HepG2 (cell line): ENCODE measurements around the gene TMEM187. TPM values are rescaled to one million over a fixed set of nuclear protein-coding genes. Genes with fewer than 3 reads are reported as not detected.

Experiments used
- BRD4 ChIP-seq: sonication (generic); formaldehyde crosslinking; IDR thresholded peaks from 2 replicates; pipeline ENCODE4 v1.4.0; 2020; ENCODE audit warnings: missing genetic modification reagents
- ERF ChIP-seq: IDR thresholded peaks from 2 replicates; pipeline ENCODE4 v1.6.1; 2018; ENCODE audit warnings: missing biosample characterization, missing genetic modification reagents
- GATAD1 ChIP-seq: IDR thresholded peaks from 2 replicates; pipeline ENCODE4 v1.6.1; 2016; ENCODE audit warnings: missing genetic modification reagents, missing compliant biosample characterization
- HNRNPLL ChIP-seq: fragments of 200-400 bp; formaldehyde crosslinking; IDR thresholded peaks from 2 replicates; pipeline ENCODE4 v1.6.1; 2017; ENCODE audit warnings: mild to moderate bottlenecking, low read depth, low read length; ENCODE audit not compliant: poor library complexity, severe bottlenecking
- PHF5A ChIP-seq: IDR thresholded peaks from one replicate; pipeline ENCODE4 v1.6.1; 2018; ENCODE audit warnings: low read depth, missing genetic modification reagents; ENCODE audit not compliant: unreplicated experiment
- POLR2AphosphoS5 ChIP-seq: IDR thresholded peaks from 2 replicates; pipeline ENCODE4 v1.6.1; 2012; ENCODE audit warnings: low read depth, low read length
- SAP130 ChIP-seq: IDR thresholded peaks from 2 replicates; pipeline ENCODE4 v1.6.1; 2016; ENCODE audit warnings: low read depth
- SIX4 ChIP-seq: sonication (generic); formaldehyde crosslinking; IDR thresholded peaks from 2 replicates; pipeline ENCODE4 v1.4.0; 2020; ENCODE audit warnings: missing genetic modification reagents
- ZC3H4 ChIP-seq: sonication (generic); formaldehyde crosslinking; IDR thresholded peaks from 2 replicates; pipeline ENCODE4 v1.4.0; 2020; ENCODE audit warnings: missing genetic modification reagents, borderline replicate concordance
- ZFY ChIP-seq: sonication (generic); formaldehyde crosslinking; IDR thresholded peaks from 2 replicates; pipeline ENCODE4 v1.4.0; 2020; ENCODE audit warnings: missing genetic modification reagents
- ZNF20 ChIP-seq: sonication (generic); formaldehyde crosslinking; IDR thresholded peaks from 2 replicates; pipeline ENCODE4 v1.4.0; 2020; ENCODE audit warnings: mild to moderate bottlenecking, moderate library complexity, missing genetic modification reagents
- ZNF225 ChIP-seq: sonication (generic); formaldehyde crosslinking; IDR thresholded peaks from 2 replicates; pipeline ENCODE4 v1.4.0; 2020; ENCODE audit warnings: mild to moderate bottlenecking, missing genetic modification reagents
- ZNF3 ChIP-seq: IDR thresholded peaks from 2 replicates; pipeline ENCODE4 v1.7.0; 2017; ENCODE audit warnings: inconsistent platforms
- ZNF354B ChIP-seq: sonication (generic); formaldehyde crosslinking; IDR thresholded peaks from 2 replicates; pipeline ENCODE4 v1.8.0; 2022; ENCODE audit warnings: mild to moderate bottlenecking, missing genetic modification reagents
- ZNF530 ChIP-seq: sonication (generic); formaldehyde crosslinking; IDR thresholded peaks from 2 replicates; pipeline ENCODE4 v1.5.0; 2020; ENCODE audit warnings: low read depth, mild to moderate bottlenecking, missing genetic modification reagents
- ZNF615 ChIP-seq: sonication (generic); formaldehyde crosslinking; IDR thresholded peaks from 2 replicates; pipeline ENCODE4 v1.5.0; 2020; ENCODE audit warnings: mild to moderate bottlenecking, missing genetic modification reagents, borderline replicate concordance
- ZNF678 ChIP-seq: sonication (generic); formaldehyde crosslinking; IDR thresholded peaks from 2 replicates; pipeline ENCODE4 v1.4.0; 2020; ENCODE audit warnings: mild to moderate bottlenecking, missing genetic modification reagents
- ZNF788 ChIP-seq: sonication (generic); formaldehyde crosslinking; IDR thresholded peaks from 2 replicates; pipeline ENCODE4 v1.5.0; 2020; ENCODE audit warnings: mild to moderate bottlenecking, missing genetic modification reagents, borderline replicate concordance
- polyA plus RNA-seq, 8 experiments: library from polyadenylated mRNA; depleted of rRNA in 3 of 8; stranded (reverse) in 7 of 8; unstranded in 1 of 8; fragments of >200 nt; fragmentation: Illumina TruSeq in 4 of 8; extraction: Trizol in 4 of 8; gene quantifications; 2 replicates each; pipeline versions ENCODE4 v1.2.1 to v1.2.3, GENCODE V29; 2011 to 2016; ENCODE audit warnings: low read depth in 4 of 8, missing spikeins in 1 of 8, mixed read lengths in 1 of 8; ENCODE audit not compliant: insufficient read depth in 1 of 8
- total RNA-seq, 5 experiments: library from RNA; depleted of rRNA; stranded (reverse); fragments of >200 nt; fragmentation: Illumina TruSeq; extraction: Trizol; gene quantifications; 2 replicates each; pipeline ENCODE4 v1.2.3, GENCODE V29; 2016; ENCODE audit warnings: low read depth in 1 of 5
- TF ChIP-seq, protein P1 (sequence below): IDR thresholded peaks from 2 replicates; pipeline ENCODE4 v1.6.1; 2016; ENCODE audit warnings: low read depth
- TF ChIP-seq, protein P2 (sequence below): sonication (generic); formaldehyde crosslinking; conservative IDR thresholded peaks from 2 replicates; pipeline ENCODE4 v1.8.0; 2022; ENCODE audit warnings: low read depth, missing genetic modification reagents
- TF ChIP-seq, protein P3 (sequence below): sonication (generic); formaldehyde crosslinking; IDR thresholded peaks from 2 replicates; pipeline ENCODE4 v1.9.0; 2021; ENCODE audit warnings: missing genetic modification reagents, borderline replicate concordance

The TMEM187 gene
- total and polyA plus RNA-seq, 2 of the 13 experiments (the other 11 are each of a cell fraction or from before 2014, with no cell fraction given), result 2.2 to 6.2 TPM

DNA sequence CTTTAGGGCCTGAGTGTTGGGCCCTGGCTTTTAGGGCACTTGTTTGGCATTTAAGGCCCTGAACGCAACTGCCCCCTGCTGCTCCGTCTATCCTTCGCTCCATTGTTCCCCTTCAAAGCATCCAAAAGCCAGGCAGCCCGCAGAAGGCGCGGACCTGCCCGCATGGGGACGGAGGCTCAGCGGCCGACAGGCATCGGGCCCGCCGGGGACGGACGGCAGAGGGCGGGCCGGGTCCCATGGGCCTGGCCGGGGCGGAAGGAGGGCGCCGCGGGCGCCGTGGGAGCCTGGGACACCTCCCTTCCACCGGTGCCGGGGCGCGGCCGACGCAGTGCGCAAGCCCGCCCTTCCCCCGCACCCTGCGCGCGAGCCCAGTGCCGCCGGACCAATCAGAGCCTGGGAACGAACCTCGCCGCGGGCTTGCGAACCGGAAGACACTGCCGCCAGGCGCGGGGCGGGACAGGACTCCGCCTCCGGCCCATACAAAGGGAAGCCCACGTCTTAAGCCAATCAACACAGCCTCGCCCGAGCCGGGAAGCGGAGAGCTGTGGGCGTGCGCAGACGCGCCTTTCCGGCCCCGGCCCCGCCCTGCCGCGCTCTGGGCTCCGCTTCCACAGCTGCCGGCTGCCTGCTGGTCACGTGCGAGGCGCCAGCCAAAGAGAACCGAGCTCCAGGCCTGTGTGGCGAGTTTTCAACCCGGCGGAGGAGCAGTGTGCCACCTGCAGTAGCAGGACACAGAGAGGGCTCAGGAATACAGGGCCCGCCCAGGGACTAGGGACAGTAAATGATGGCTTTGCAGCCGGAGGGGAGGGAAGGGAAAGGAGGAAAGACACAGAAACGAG, 44.4 kb upstream of the TMEM187 start (continued):
- TF ChIP-seq PHF5A (peak; percentile 34), ZC3H4 (CRISPR knock-in tag) (0 out of 2 replicates have a peak, but pooled peaks have one; percentile 1), ZNF615 (CRISPR knock-in tag) (no peak), ZNF788 (CRISPR knock-in tag) (no peak; the same call in 1 of the 2 replicates), GATAD1 (CRISPR knock-in tag) (peak; percentile 66), ZNF3 (CRISPR knock-in tag) (no peak), ZNF20 (CRISPR knock-in tag) (no peak), POLR2AphosphoS5 (peak; percentile 62), HNRNPLL (peak; percentile 63), BRD4 (CRISPR knock-in tag) (no peak), ZFY (CRISPR knock-in tag) (peak; percentile 76), SAP130 (CRISPR knock-in tag) (peak; percentile 66; the same call in 1 of the 2 replicates), ZNF354B (CRISPR knock-in tag) (0 out of 2 replicates have a peak, but pooled peaks have one; percentile 14), ZNF530 (CRISPR knock-in tag) (no peak), SIX4 (CRISPR knock-in tag) (no peak), ERF (CRISPR knock-in tag) (peak; percentile 59; the same call in 1 of the 2 replicates), ZNF678 (no peak), ZNF225 (no peak)
- TF ChIP-seq, protein P1, sequence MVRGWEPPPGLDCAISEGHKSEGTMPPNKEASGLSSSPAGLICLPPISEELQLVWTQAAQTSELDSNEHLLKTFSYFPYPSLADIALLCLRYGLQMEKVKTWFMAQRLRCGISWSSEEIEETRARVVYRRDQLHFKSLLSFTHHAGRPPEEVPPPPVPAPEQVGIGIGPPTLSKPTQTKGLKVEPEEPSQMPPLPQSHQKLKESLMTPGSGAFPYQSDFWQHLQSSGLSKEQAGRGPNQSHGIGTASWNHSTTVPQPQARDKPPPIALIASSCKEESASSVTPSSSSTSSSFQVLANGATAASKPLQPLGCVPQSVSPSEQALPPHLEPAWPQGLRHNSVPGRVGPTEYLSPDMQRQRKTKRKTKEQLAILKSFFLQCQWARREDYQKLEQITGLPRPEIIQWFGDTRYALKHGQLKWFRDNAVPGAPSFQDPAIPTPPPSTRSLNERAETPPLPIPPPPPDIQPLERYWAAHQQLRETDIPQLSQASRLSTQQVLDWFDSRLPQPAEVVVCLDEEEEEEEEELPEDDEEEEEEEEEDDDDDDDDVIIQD (CRISPR knock-in tag), result no peak
- TF ChIP-seq, protein P2, sequence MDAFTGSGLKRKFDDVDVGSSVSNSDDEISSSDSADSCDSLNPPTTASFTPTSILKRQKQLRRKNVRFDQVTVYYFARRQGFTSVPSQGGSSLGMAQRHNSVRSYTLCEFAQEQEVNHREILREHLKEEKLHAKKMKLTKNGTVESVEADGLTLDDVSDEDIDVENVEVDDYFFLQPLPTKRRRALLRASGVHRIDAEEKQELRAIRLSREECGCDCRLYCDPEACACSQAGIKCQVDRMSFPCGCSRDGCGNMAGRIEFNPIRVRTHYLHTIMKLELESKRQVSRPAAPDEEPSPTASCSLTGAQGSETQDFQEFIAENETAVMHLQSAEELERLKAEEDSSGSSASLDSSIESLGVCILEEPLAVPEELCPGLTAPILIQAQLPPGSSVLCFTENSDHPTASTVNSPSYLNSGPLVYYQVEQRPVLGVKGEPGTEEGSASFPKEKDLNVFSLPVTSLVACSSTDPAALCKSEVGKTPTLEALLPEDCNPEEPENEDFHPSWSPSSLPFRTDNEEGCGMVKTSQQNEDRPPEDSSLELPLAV (CRISPR knock-in tag), result no peak
- TF ChIP-seq, protein P3, sequence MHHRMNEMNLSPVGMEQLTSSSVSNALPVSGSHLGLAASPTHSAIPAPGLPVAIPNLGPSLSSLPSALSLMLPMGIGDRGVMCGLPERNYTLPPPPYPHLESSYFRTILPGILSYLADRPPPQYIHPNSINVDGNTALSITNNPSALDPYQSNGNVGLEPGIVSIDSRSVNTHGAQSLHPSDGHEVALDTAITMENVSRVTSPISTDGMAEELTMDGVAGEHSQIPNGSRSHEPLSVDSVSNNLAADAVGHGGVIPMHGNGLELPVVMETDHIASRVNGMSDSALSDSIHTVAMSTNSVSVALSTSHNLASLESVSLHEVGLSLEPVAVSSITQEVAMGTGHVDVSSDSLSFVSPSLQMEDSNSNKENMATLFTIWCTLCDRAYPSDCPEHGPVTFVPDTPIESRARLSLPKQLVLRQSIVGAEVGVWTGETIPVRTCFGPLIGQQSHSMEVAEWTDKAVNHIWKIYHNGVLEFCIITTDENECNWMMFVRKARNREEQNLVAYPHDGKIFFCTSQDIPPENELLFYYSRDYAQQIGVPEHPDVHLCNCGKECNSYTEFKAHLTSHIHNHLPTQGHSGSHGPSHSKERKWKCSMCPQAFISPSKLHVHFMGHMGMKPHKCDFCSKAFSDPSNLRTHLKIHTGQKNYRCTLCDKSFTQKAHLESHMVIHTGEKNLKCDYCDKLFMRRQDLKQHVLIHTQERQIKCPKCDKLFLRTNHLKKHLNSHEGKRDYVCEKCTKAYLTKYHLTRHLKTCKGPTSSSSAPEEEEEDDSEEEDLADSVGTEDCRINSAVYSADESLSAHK (CRISPR knock-in tag), result no peak
